Inflammatory macrophage treated with lipopolysaccharide for 4 hours (primary cell): Measurements from ENCODE around the gene THAP4.
"Not testable (repeated sequence)": the region's sequence is repeated elsewhere in the genome, so short reads cannot be mapped to it uniquely, and the experiment has no call there.

Experiments
- DNase-seq: peaks from one replicate; pipeline ENCODE4 v3.0.0-alpha.2; 2020

THAP4 gene

DNA sequence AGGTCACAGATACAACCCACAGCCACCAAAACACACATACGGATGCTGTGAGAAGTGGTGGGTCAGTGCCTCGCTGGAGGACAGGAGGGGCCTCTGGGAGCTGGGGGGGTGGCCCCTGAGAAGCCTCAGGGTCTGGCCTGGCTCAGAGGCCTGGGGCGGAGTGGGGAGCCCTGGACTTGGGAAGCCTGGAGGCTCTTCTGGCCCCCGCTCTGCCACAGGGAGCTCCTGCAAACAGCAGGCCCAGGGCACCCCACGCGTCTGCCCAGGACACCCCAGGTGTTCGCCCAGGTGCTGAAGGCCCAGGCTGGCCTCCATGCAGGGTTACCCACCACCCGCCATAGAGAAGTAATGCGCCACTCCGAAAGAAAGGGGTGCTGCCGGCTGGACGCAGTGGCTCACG lies 25.9 kb downstream of the THAP4 start:
- no peak for DNase-seq

DNA sequence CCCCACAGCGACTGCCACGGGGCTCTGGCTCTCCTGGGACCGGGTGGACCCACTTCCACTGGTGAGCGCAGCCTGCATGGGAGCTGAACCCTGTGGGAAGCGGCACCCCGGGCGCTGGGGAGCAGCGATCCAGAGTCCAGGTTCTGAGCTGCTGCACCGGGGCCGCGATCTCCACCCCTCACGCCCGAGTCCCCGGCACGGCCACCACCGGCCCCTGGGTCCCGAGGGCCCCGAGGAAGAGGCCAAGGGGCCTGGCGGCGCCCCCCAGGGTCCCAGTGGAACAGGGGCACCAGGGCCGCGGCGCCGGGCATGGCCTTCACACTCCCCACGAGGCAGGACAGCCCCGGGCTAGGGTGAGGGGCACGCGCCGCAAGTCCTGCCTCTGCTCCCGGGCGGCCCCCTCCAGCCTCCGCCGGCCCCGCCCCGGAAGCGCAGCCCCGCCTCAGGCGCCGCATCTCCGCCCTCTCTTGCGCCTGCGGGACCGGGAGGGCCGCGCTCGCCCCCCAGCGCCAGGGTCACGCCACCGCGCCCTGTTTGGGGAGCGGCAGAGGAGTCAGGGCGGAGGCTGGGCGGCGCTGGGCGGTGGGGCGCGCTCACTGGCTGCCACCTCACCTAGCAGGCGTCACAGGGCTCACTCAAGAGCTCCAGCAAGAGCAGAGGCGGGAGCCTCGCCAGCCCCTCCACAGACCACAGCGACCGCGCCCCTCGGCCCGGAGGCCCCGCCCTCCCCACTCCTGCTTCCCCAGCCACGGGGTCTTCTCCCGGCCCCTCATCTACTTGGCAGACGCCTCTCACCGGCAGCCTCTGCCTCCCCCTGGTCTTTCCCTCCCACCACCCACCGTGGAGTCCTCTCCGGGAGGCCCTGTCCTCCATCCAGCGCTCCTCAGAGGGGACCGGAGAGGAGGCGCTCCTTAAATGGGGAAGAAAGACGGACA lies 26.8 kb downstream of the THAP4 start:
- DNase-seq: peak; percentile 77

GRCh38 chr2:241608881-241609280 lies 28.1 kb downstream of the THAP4 start:
- no peak for DNase-seq

DNA sequence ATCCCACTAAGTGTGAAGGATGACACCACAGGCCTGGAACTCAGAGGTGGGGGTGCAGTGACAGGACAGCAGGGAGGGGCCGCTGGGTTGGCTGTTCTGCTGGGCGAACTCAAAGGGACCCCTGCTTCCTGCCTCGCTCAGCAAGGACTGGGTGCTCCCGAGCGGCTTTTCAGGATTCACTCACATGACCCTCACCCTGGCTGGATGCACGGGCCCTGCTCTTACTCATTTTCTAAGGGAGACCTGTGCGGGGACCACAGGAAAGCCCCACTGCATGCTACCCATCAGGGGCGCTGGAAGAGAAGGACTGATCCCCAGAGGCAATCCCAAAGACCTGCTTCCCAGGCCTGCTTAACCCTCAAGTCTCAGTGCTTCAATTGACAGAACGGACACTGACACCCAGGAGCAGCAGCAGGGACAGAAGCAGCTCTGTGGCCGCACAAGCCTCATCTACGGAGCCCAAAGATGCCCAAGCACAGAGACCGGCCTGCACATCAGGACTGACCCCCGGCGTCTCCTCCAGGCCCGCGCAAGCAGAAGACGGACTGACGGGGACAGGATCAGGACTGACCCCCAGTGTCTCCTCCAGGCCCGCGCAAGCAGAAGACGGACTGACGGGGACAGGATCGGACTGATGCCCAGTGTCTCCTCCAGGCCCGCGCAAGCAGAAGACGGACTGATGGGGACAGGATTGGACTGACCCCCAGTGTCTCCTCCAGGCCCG lies 29.6 kb downstream of the THAP4 start:
- DNase-seq: no peak

DNA sequence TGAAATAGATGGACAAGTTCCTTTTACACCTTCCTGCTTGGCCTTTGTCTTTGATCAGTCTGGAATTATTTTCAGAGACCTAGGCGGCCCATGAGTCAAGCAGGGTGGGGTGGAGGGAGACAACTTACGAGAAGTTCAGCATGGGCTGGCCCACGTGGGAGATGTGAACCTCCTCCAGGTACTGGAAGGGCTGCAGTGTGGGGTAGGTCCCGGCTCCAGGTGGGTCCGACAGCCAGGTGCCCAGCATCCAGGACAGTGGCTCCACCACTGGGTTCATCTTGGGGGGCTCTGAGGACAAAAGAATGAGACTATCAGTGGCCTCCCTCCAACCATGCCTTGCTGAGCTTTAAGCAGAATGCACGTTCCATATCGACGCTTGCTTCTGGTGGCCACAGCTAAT lies 30.8 kb downstream of the THAP4 start:
- no peak for DNase-seq

DNA sequence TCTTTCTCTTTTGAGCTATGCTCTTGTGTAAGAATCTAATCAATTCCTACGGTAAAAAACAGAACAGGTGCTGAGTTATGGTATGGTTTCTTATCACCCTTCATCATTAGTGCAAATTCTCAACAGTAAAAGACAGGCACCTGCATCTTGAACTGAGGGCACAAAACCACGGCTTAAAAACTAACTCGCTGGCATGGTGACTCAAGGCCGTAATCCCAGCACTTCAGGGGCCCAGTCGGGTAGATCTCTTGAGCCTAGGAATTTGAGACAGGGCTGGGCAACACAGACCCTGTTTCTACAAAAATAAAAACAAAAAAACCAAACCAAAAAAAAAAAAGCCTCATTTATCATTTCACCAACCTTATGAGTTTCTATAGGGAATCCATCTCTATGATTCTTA lies 33.3 kb downstream of the THAP4 start:
- DNase-seq: no peak

DNA sequence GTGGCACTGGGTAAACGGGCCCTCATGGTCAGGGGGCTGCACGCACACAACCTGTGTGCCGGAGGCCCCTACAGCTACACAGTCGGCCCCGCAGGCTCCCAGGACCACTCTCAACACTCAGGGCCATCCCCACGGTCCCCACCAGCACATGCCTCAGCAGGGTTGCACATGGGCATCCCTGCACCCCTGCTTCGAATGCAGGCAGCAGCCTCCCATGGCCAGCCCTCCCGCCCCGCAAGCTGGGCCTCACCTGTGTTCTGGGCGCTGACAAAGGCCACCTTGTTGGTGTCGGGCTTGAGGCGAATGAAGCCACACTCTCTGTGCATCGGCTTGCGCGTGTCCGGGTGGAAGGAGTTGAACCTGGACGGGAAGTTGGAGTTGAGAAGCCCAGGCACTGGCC lies 34.2 kb downstream of the THAP4 start:
- no peak for DNase-seq

GRCh38 chr2:241601841-241602240 lies 35.1 kb downstream of the THAP4 start:
- DNase-seq: no peak

DNA sequence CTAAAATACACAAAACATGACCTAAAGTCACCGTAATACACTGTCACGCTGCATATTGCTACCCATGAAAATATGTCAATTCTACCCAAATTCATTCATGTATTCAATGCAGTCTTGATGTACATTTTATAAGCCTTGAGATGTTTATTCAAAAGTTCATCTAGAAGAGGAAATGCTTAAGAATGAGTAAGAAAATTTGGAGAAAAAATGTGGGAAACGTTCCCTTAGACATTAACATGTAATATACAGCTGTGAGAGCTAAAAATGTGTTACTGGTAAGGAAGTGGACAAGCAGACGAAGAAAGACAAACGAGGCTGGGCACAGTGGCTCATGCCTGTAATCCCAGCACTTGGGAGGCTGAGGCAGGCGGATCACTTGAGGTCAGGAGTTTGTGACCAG lies 37.3 kb downstream of the THAP4 start:
- no peak for DNase-seq

DNA sequence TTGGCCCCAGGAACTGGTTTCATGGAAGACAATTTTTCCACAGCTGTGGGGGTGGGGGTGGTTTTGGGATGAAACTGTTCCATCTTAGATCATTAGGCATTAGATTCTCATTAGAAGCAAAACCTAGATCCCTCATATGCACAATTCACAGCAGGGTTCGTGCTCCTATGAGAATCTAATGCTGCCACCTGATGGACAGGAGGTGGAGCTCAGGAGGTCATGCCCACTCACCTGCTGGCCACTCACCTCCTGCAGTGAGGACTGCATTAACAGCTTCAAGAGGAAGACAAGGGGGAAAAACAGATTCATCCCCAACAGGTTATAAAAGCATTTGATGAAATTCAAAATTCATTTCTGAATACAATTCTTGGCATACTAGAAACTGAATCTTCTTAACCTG lies 38.5 kb downstream of the THAP4 start:
- no peak for DNase-seq

GRCh38 chr2:241598061-241598460 lies 38.9 kb downstream of the THAP4 start:
- no peak for DNase-seq

DNA sequence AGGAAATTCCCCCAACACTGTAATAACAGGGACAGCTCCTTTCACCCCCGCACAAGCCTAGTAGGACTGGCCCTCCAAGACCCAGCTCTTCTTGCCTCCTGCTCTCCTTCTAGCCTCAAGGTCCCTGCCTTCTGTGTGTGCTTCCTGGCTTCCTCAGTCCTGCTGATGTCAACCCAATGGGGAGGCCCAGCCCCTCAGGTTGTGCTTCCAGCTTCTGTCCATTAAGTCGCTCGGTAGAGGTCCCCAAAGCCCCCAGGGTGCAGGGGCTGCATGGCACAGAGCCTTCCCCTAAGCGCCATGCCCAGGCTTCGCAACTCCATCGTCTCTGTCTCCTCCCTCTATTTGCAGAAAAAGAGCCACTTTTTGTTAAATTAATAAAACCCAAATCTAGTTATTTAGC lies 39.4 kb downstream of the THAP4 start:
- no peak for DNase-seq

DNA sequence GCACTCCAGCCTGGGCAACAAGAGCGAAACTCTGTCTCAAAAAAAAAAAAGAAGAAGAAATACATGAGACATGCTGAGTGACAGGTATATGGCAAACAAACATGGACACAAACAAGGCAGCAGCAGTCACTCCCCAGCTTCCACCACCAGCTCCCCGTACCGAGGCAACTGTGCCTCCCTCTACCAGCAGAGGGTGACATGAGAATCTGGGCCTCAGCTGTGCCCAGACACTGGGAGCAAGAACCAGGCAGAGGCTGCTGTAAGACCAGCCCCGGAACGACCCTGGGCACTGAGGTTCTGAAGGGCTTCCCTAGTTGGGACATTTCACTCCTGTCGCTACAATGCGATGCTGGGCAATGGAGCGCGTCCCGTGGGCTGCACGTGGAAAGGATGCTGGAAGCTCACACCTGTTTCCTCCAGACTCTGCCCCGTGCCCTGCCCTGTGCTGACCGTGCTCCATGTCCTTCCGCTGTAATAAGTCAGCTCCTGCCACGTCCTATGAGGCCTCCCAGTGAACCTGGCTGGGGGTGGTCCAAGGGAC lies 41.3 kb downstream of the THAP4 start:
- no peak for DNase-seq

DNA sequence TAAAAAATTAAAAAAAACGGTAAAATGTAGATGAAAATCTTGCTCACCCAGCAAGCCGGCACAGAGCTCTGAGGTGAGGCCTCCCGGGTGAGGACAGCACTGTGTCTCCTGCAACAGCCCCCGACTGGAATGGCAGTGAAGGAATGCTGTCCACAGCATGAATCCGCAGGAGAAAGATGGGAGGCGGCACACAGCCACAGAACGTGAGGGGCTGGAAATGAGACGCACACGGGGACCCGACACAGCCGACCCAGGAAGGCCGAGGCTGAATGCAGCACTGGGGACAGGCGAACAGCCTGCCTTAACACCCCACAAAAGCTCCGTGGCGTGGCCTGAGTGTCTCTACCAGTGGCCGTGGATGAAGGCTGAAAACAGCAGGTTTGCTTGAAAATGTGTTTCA lies 43.7 kb downstream of the THAP4 start:
- DNase-seq: no peak

DNA sequence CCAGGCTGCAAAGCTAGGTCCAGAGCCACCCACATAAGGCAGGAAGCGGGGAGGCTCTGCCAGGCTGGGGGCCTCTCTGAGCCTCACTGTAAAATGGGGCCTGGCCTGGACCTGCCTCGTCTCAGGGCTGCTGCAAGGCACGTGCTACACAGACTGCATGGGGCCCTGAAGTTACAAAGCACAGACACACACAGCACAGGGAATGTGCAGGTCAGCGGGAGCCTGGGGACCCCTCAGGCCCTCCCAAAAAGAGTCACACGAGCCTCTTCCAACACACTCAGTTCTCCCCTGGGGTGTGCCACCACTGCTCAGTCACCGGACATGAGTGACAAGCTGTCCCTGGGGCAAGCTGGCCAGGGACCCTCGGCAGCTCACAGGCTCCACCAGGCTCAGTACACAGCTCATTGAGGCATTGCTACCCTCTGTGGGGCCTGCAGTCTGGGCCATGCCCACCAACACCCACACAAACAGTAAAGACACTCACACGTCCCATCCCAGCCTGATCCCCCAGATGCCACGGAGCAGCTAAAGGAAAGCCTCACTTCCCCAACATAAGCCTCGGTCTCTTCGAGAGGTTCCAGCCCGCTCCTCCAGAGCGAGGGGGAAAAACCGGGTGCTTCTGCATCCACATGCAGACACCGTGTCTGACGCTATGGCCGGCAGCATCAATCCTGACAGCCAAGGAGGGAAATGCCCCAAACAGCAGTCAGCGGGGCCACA lies 44.7 kb downstream of the THAP4 start:
- no peak for DNase-seq

GRCh38 chr2:241590496-241591455 lies 46.2 kb downstream of the THAP4 start:
- not testable (repeated sequence) for DNase-seq

DNA sequence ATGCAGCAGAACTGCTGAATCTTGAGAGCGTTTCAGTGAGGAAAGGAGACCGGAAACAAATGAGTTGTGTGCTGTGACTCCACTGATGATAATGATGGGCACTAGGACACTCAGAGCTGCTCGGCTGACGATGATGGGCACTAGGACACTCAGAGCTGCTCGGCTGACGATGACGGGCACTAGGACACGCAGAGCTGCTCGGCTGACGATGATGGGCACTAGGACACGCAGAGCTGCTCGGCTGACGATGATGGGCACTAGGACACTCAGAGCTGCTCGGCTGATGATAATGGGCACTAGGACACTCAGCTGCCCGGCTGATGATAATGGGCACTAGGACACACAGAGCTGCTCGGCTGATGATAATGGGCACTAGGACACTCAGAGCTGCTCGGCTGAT lies 47.1 kb downstream of the THAP4 start:
- not testable (repeated sequence) for DNase-seq

DNA sequence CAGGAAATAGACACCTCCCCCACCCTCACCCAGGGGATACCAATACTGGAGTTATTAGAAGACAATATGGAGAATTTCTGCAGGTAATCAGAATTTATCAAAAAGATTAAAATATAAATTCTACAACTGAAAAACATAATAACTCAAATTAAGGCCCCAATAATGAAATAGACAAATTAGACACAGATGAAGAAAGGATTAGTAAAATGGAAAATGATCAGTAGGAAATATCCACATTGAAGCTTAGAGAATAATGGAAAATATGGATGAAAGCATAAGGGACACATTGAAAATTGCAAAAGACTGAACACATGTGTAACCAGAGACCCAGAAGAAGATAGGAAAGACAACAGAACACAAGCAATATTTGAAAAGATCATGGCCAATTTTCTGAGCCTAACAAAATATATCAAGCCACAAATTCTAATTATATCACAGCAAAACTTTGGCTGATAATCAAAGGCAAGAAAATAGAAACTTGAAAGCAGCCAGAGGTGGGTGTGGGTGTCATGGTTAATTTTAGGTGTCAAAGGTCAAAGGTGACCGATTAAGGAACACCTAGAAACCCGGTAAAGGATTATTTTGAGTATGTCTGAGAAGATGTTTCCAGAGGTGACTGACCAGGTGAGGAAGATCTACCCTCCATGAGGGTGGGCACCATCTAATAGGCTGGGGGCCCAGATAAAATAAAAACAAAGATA lies 50.2 kb downstream of the THAP4 start:
- DNase-seq: no peak

DNA sequence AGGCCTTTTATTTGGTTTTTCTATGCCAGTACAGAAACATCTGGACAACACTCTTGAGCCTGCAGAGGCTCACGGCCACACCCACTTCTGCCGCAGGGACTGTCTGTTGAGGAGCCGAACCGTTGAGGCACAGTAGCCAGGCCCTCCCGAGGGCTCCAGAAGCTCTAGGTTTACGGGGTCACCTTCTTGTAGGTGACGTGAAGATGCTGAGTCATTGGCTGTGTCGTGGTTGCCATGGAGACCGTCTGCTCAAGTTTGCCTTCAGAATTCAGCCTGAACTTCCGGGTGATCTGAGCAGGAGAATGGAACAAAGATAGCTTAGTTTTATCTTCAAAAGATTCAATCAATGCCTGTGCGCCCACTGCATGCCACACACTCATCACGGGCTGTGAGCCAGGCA lies 52.5 kb downstream of the THAP4 start:
- DNase-seq: no peak

DNA sequence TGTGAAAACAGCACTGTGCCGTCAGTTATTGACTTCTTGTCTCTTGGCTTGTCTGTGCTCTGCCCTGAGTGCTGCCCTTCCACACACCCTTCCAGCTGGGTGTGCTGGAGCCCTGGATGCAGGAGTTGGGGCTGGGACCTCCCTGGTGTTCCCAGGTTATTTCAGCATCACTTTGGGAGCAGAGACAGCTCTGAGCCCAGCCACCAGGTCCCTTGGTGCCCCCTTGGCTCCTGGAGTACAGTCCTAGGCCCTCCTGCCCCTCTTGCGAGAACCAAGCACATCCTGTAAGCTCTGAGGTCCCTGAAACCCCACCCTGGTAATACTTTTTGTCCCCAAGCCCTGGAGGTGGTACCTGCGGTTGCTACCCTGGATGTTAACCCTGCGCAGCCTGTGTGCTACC lies 54.2 kb downstream of the THAP4 start:
- DNase-seq: no peak

GRCh38 chr2:241582328-241582727 lies 54.6 kb downstream of the THAP4 start:
- no peak for DNase-seq
